ENCODE data around the gene ARL13B.

- TF ChIP-seq POLR2A (IDR thresholded peaks at IDR 0.05) (no peak), CTCF (IDR thresholded peaks at IDR 0.05) (no peak)
Observed at GRCh38 chr3:94009608-94010007, 29.7 kb downstream of the ARL13B start.

Measured in prostate gland (tissue), 2 donors.